H1 (cell line): Measurements from ENCODE around the gene PRKCH. TPM values are rescaled to one million over a fixed set of nuclear protein-coding genes. Genes with fewer than 3 reads are reported as not detected.

Experiments used
- CTCF ChIA-PET: fragments of 300-600 bp; sonication (Branson Sonifier 250); formaldehyde crosslinking; loops from one replicate; lab custom pipeline; 2021; ENCODE audit not compliant: partially characterized antibody; lab: Charles Lee
- POLR2A ChIA-PET: fragments of 300-600 bp; sonication (Branson Sonifier 250); formaldehyde crosslinking; loops from one replicate; lab custom pipeline; 2021; ENCODE audit warnings: inconsistent platforms; ENCODE audit not compliant: partially characterized antibody; lab: Charles Lee
- DNase-seq, 2 experiments: peaks; one replicate each; pipeline versions ENCODE4 v3.0.0 to v3.0.0-alpha.2; 2010 to 2022; ENCODE audit warnings: low spot score in 2 of 2, low read depth in 1 of 2, mixed read lengths in 1 of 2
- FAIRE-seq: peaks from 2 replicates; lab custom pipeline; 2011; peaks lifted over from hg19 to GRCh38; lab: Jason Lieb, UNC
- H2AFZ ChIP-seq: 2 replicates; pipeline ENCODE4 v1.8.1; 2012; ENCODE audit warnings: low read length, inconsistent platforms
- H2AK5ac ChIP-seq: 2 replicates; pipeline ENCODE4 v1.6.1; 2013; ENCODE audit warnings: low read depth, low read length
- H2BK120ac ChIP-seq: replicated peaks from 2 replicates; pipeline ENCODE3; 2013; ENCODE audit warnings: low read depth, low read length, inconsistent platforms
- H2BK12ac ChIP-seq: 2 replicates; pipeline ENCODE4 v1.6.1; 2013; ENCODE audit warnings: low read depth, low read length
- H2BK15ac ChIP-seq: 2 replicates; pipeline ENCODE4 v1.6.1; 2013; ENCODE audit warnings: low read length
- H2BK20ac ChIP-seq: 2 replicates; pipeline ENCODE4 v1.6.1; 2013; ENCODE audit warnings: low read length
- H2BK5ac ChIP-seq: 2 replicates; pipeline ENCODE4 v1.6.1; 2013; ENCODE audit warnings: low read depth, low read length
- H3K14ac ChIP-seq: 2 replicates; pipeline ENCODE4 v1.6.1; 2013; ENCODE audit warnings: inconsistent platforms; ENCODE audit not compliant: insufficient read length
- H3K18ac ChIP-seq: 2 replicates; pipeline ENCODE4 v1.6.1; 2013; ENCODE audit warnings: low read length; ENCODE audit errors: extremely low read depth
- H3K23ac ChIP-seq: 2 replicates; pipeline ENCODE4 v1.6.1; 2013; ENCODE audit warnings: inconsistent platforms; ENCODE audit not compliant: insufficient read length
- H3K23me2 ChIP-seq: 2 replicates; pipeline ENCODE4 v1.6.1; 2013; ENCODE audit warnings: low read depth, low read length
- H3K27ac ChIP-seq: 2 replicates; pipeline ENCODE4 v1.6.1; 2011; ENCODE audit warnings: low read depth, low read length, inconsistent platforms
- H3K27me3 ChIP-seq, 4 experiments: replicated peaks in 1 of 4; 1 replicate in 1 of 4; 2 replicates in 3 of 4; pipeline versions ENCODE4 v1.6.1 to v1.8.1; 2011 to 2013; ENCODE audit warnings: low read length in 3 of 4, mild to moderate bottlenecking in 3 of 4, inconsistent platforms in 2 of 4, mixed read lengths in 2 of 4, moderate library complexity in 1 of 4; ENCODE audit not compliant: control insufficient read depth in 3 of 4, insufficient read depth in 3 of 4; ENCODE audit errors: extremely low read depth in 1 of 4
- H3K36me3 ChIP-seq, 4 experiments: 2 replicates each; pipeline versions ENCODE4 v1.6.1 to v1.8.1; 2011 to 2013; ENCODE audit warnings: mild to moderate bottlenecking in 4 of 4, low read length in 3 of 4, moderate library complexity in 2 of 4, control low read depth in 1 of 4, inconsistent platforms in 1 of 4; ENCODE audit not compliant: insufficient read depth in 4 of 4, control insufficient read depth in 2 of 4
- H3K4ac ChIP-seq: replicated peaks from 2 replicates; pipeline ENCODE3; 2013; ENCODE audit warnings: low read length, low read depth, mixed read lengths, inconsistent platforms; ENCODE audit not compliant: insufficient read length
- H3K4me1 ChIP-seq, 4 experiments: replicated peaks in 1 of 4; 1 replicate in 1 of 4; 2 replicates in 3 of 4; pipeline versions ENCODE4 v1.6.1 to v1.8.1; 2011 to 2013; ENCODE audit warnings: low read length in 3 of 4, inconsistent platforms in 2 of 4, mixed read lengths in 1 of 4; ENCODE audit not compliant: insufficient read depth in 4 of 4, control insufficient read depth in 3 of 4
- H3K4me2 ChIP-seq, 2 experiments: 2 replicates each; pipeline versions ENCODE4 v1.6.1 to v1.8.1; 2011 to 2013; ENCODE audit warnings: low read depth in 2 of 2, low read length in 2 of 2, control low read depth in 1 of 2, inconsistent platforms in 1 of 2, mild to moderate bottlenecking in 1 of 2; ENCODE audit not compliant: insufficient read depth in 1 of 2
- H3K4me3 ChIP-seq, 4 experiments: fragments of 200-600, 300-600 bp in 1 of 4; sonication (generic), shearing (Covaris generic), sonication (Bioruptor Twin) in 1 of 4; 2 replicates each; pipeline versions ENCODE4 v1.5.1 to v1.8.1; 2011 to 2016; ENCODE audit warnings: low read length in 4 of 4, low read depth in 3 of 4, control low read depth in 2 of 4, inconsistent platforms in 2 of 4, mild to moderate bottlenecking in 2 of 4, mixed read lengths in 1 of 4, moderate library complexity in 1 of 4; ENCODE audit not compliant: insufficient read depth in 2 of 4; ENCODE audit errors: extremely low read depth in 1 of 4
- H3K56ac ChIP-seq: replicated peaks from 2 replicates; pipeline ENCODE3; 2013; ENCODE audit warnings: low read depth, mild to moderate bottlenecking, mixed read lengths, low read length, inconsistent platforms; ENCODE audit not compliant: insufficient read length
- H3K79me1 ChIP-seq: 2 replicates; pipeline ENCODE4 v1.6.1; 2013; ENCODE audit warnings: low read depth, low read length, control low read depth
- H3K79me2 ChIP-seq, 2 experiments: 2 replicates each; pipeline versions ENCODE4 v1.6.1 to v1.8.1; 2012 to 2013; ENCODE audit warnings: low read length in 2 of 2, mild to moderate bottlenecking in 2 of 2, inconsistent platforms in 1 of 2; ENCODE audit not compliant: insufficient read depth in 2 of 2, control insufficient read depth in 1 of 2
- H3K9ac ChIP-seq, 4 experiments: replicated peaks in 1 of 4; 1 replicate in 1 of 4; 2 replicates in 3 of 4; pipeline versions ENCODE4 v1.6.1 to v1.8.1; 2011 to 2013; ENCODE audit warnings: low read depth in 3 of 4, low read length in 3 of 4, control low read depth in 2 of 4, mild to moderate bottlenecking in 2 of 4, moderate library complexity in 2 of 4, inconsistent platforms in 1 of 4; ENCODE audit errors: extremely low read depth in 1 of 4
- H3K9me3 ChIP-seq, 2 experiments: 2 replicates each; pipeline versions ENCODE4 v1.6.1 to v1.8.1; 2012 to 2013; ENCODE audit warnings: mild to moderate bottlenecking in 2 of 2, moderate library complexity in 2 of 2, control low read depth in 1 of 2, inconsistent platforms in 1 of 2, low read depth in 1 of 2, low read length in 1 of 2, mixed read lengths in 1 of 2; ENCODE audit not compliant: insufficient read depth in 2 of 2
- H4K20me1 ChIP-seq, 2 experiments: replicated peaks in 1 of 2; 2 replicates each; pipeline versions ENCODE3 to v1.8.1; 2011 to 2013; ENCODE audit warnings: inconsistent platforms in 2 of 2, low read length in 2 of 2, mild to moderate bottlenecking in 1 of 2; ENCODE audit not compliant: insufficient read depth in 2 of 2, control insufficient read depth in 1 of 2
- H4K5ac ChIP-seq: 2 replicates; pipeline ENCODE4 v1.6.1; 2013; ENCODE audit warnings: low read length, low read depth, mixed read lengths, inconsistent platforms; ENCODE audit not compliant: insufficient read length
- H4K8ac ChIP-seq: 2 replicates; pipeline ENCODE4 v1.8.0; 2013; ENCODE audit warnings: mild to moderate bottlenecking, moderate library complexity, low read length, inconsistent platforms; ENCODE audit not compliant: insufficient read depth; ENCODE audit errors: extremely low read depth
- H4K91ac ChIP-seq: replicated peaks from 2 replicates; pipeline ENCODE3; 2013; ENCODE audit warnings: low read length, mixed read lengths, inconsistent platforms; ENCODE audit not compliant: insufficient read length
- CBX8 ChIP-seq: fragments of 300-800, 300-1000 bp; sonication (generic); IDR thresholded peaks from 2 replicates; pipeline ENCODE4 v1.7.1; 2016; ENCODE audit warnings: low read depth, low read length, borderline replicate concordance
- JUN ChIP-seq: IDR thresholded peaks from 2 replicates; pipeline ENCODE4 v1.6.1; 2011; ENCODE audit warnings: low read depth, mild to moderate bottlenecking, improper control_type of control experiment, low read length
- KDM4A ChIP-seq: IDR thresholded peaks from one replicate; pipeline ENCODE4 v1.7.1; 2012; ENCODE audit warnings: low read depth, mild to moderate bottlenecking, moderate library complexity, low read length, inconsistent platforms; ENCODE audit not compliant: severe bottlenecking
- KDM5A ChIP-seq: fragments of 200-600 bp; IDR thresholded peaks from 2 replicates; pipeline ENCODE4 v1.7.1; 2012; ENCODE audit warnings: mild to moderate bottlenecking, low read length, inconsistent platforms, mixed read lengths
- POLR2A ChIP-seq, 2 experiments: IDR thresholded peaks; 1 replicate in 1 of 2; 2 replicates in 1 of 2; pipeline ENCODE4 v1.6.1; 2011; ENCODE audit warnings: low read depth in 2 of 2, low read length in 2 of 2, mild to moderate bottlenecking in 2 of 2; ENCODE audit errors: control extremely low read depth in 1 of 2
- POU5F1 ChIP-seq: IDR thresholded peaks from 2 replicates; pipeline ENCODE4 v1.6.1; 2011; ENCODE audit warnings: low read depth, mild to moderate bottlenecking, low read length, moderate library complexity
- RAD21 ChIP-seq, 2 experiments: IDR thresholded peaks in 1 of 2; conservative IDR thresholded peaks in 1 of 2; 2 replicates each; pipeline ENCODE4 v1.6.1; 2011; ENCODE audit warnings: low read depth in 2 of 2, low read length in 2 of 2, improper control_type of control experiment in 1 of 2, inconsistent platforms in 1 of 2, mild to moderate bottlenecking in 1 of 2, moderate library complexity in 1 of 2
- RFX5 ChIP-seq: IDR thresholded peaks from 2 replicates; pipeline ENCODE4 v1.6.1; 2011; ENCODE audit warnings: low read depth, low read length, improper control_type of control experiment, borderline replicate concordance
- SRF ChIP-seq: IDR thresholded peaks from 2 replicates; pipeline ENCODE4 v1.6.1; 2011; ENCODE audit warnings: mild to moderate bottlenecking, low read depth, low read length, moderate library complexity
- TBP ChIP-seq: IDR thresholded peaks from 2 replicates; pipeline ENCODE4 v1.6.1; 2011; ENCODE audit warnings: low read depth, low read length, improper control_type of control experiment
- TCF12 ChIP-seq: IDR thresholded peaks from 2 replicates; pipeline ENCODE4 v1.6.1; 2011; ENCODE audit warnings: low read depth, mild to moderate bottlenecking, low read length
- TEAD4 ChIP-seq: IDR thresholded peaks from 2 replicates; pipeline ENCODE4 v1.6.1; 2012; ENCODE audit warnings: low read depth, low read length, inconsistent platforms, mixed read lengths
- USF2 ChIP-seq: IDR thresholded peaks from 2 replicates; pipeline ENCODE4 v1.6.1; 2011; ENCODE audit warnings: low read length, improper control_type of control experiment
- WGBS, 2 experiments: shearing (Covaris generic) in 1 of 2; methylation state at CpG; one replicate each; pipeline versions ENCODE4 v1.1.6 to v1.1.7; 2013 to 2015; ENCODE audit warnings: low lambda C conversion rate in 2 of 2, mixed read lengths in 2 of 2, inconsistent platforms in 1 of 2, low coverage in 1 of 2, missing lambda C conversion rate in 1 of 2; ENCODE audit not compliant: insufficient replicate concordance in 2 of 2, insufficient coverage in 1 of 2, insufficient read length in 1 of 2; ENCODE audit errors: extremely low coverage in 1 of 2, missing lambda C conversion rate in 1 of 2; 5-methylcytosine and 5-hydroxymethylcytosine counted together
- polyA plus RNA-seq, 7 experiments: library from polyadenylated mRNA; depleted of rRNA in 3 of 7; stranded (reverse) in 5 of 7; unstranded in 2 of 7; fragments of >200 nt in 5 of 7; fragments of 200-250 nt in 2 of 7; gene quantifications; 1 replicate in 5 of 7; 2 replicates in 1 of 7; 4 replicates in 1 of 7; pipeline versions ENCODE4 v1.2.1 to v1.2.3, GENCODE V29; 2011 to 2013; ENCODE audit warnings: missing spikeins in 2 of 7, mixed read lengths in 2 of 7
- total RNA-seq: library from RNA; stranded (reverse); fragmentation: NEBNext Ultra II Directional; extraction: Animal tissue kit (Norgen Biotek cat#: 25700); gene quantifications from 2 replicates; pipeline ENCODE4 v1.2.1, GENCODE V29; 2021

The PRKCH gene
- total and polyA plus RNA-seq, 2 of the 8 experiments (the other 6 are each of a cell fraction or from before 2014, with no cell fraction given), result 6.4 to 7.0 TPM

- Histone ChIP-seq H4K8ac (no peak overlapping the region), H3K4me1 (peaks cover 0 to 5% (median 0%) of the 10 kb centered on the region in 4 experiments; a peak in 1 of 7 replicates), H4K20me1 (no peaks in the 10 kb centered on the region), H2BK120ac (no peak overlapping the region), H3K9me3 (peaks cover 0 to 6% of the 10 kb centered on the region in 2 experiments; a peak in 1 of 4 replicates), H3K4ac (no peak overlapping the region), H2AFZ (0 out of 2 replicates have a peak overlapping the region, but pooled peaks have one; percentile 23), H3K27ac (no peak overlapping the region), H3K9ac (no peak overlapping the region), H3K23me2 (no peaks in the 10 kb centered on the region), H3K4me3 (no peak overlapping the region), H3K79me1 (no peaks in the 10 kb centered on the region), H2BK20ac (no peak overlapping the region), H3K23ac (no peak overlapping the region), H3K56ac (no peak overlapping the region), H3K36me3 (no peaks in the 10 kb centered on the region), H3K79me2 (no peaks in the 10 kb centered on the region), H4K91ac (no peak overlapping the region), H3K4me2 (no peak overlapping the region), H2BK12ac (no peak overlapping the region), H2AK5ac (no peak overlapping the region), H2BK5ac (no peak overlapping the region), H3K14ac (no peak overlapping the region), H3K18ac (no peak overlapping the region), H3K27me3 (no peaks in the 10 kb centered on the region), H2BK15ac (no peak overlapping the region), H4K5ac (no peak overlapping the region)
- DNase-seq (no peak), FAIRE-seq (no peak)
- ChIA-PET POLR2A (no interaction called here), CTCF (interaction anchor here (1.1 to 1.8 kb wide), 4 partner anchors 9 to 408 kb away, joined by 3 to 6 read pairs (median 4); no protein-coding TSS in a partner anchor)
- WGBS, 2 experiments, result 77% methylated on average over 2 of the region's 2 CpGs; no CpG with 5 or more reads in 1 of the 2 experiments
- TF ChIP-seq TEAD4 (no peak), KDM4A (no peak), TBP (no peak), USF2 (no peak), CBX8 (no peak), RAD21 (IDR thresholded peaks at IDR 0.05 in 1 of 2, conservative IDR thresholded peaks at IDR 0.05 in 1 of 2; ENCODE audit: low read depth in 2 of 2, low read length in 2 of 2) (no peak), KDM5A (no peak), JUN (no peak), POU5F1 (no peak), TCF12 (no peak), SRF (no peak), POLR2A (IDR thresholded peaks at IDR 0.05; ENCODE audit: control extremely low read depth in 1 of 2, low read depth in 2 of 2, low read length in 2 of 2) (no peak), RFX5 (no peak)
Observed at GRCh38 chr14:61429316-61429715, 107.9 kb downstream of the PRKCH start.
